ENCODE measurements around the gene UCK1.

UCK1 gene

DNA sequence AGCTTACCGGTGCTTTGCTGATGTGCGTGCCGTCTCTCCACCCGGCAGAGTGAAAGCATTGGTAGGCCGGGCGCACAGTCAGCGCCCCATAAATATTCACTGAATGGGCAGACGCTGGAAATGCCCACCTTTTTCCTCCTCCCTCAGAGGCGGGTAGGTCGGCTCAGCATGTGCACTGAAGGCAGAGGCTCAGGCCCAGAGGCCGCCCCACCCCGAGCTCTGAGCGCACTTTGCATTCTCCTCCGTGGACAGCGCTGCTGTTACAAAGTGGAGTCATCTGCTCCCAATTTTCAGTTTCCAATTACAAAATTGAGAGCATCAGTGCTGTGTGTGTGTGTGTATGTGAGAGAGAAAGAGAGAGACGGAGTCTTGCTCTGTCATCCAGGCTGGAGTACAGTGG lies 10.6 kb downstream of the UCK1 start:
- DNase-seq: no peak
- Histone ChIP-seq H3K9me3 (replicated peaks; ENCODE audit: insufficient read depth, low read length) (no peaks in the 10 kb centered on the region), H3F3A (ENCODE audit: insufficient read depth, low read length) (no peaks in the 10 kb centered on the region), H3K9me2 (replicated peaks; ENCODE audit: insufficient read depth, low read length) (no peaks in the 10 kb centered on the region), H3K79me2 (ENCODE audit: low read length) (no peaks in the 10 kb centered on the region), H3K4me1 (ENCODE audit: low read length) (no peaks in the 10 kb centered on the region), H3K27ac (ENCODE audit: low read length) (no peak overlapping the region), H4K20me1 (ENCODE audit: insufficient read depth, low read length) (no peaks in the 10 kb centered on the region), H3K9ac (ENCODE audit: low read length) (no peak overlapping the region), H3K27me3 (replicated peaks; ENCODE audit: insufficient read depth, low read length) (no peaks in the 10 kb centered on the region), H3K4me3 (ENCODE audit: low read length) (no peak overlapping the region), H3K4me2 (ENCODE audit: low read depth, low read length) (no peak overlapping the region), H3K36me3 (replicated peaks; ENCODE audit: insufficient read depth, low read length) (peaks cover 10% of the 10 kb centered on the region; the same call in 1 of the 2 replicates), H2AFZ (ENCODE audit: low read length) (no peak overlapping the region)
- TF ChIP-seq CTCF (IDR thresholded peaks at IDR 0.05; ENCODE audit: low read length) (no peak), EZH2 (optimal IDR thresholded peaks at IDR 0.05; ENCODE audit: low read depth, low read length) (no peak), EZH2phosphoT487 (IDR thresholded peaks at IDR 0.05; ENCODE audit: low read length) (no peak)

DNA sequence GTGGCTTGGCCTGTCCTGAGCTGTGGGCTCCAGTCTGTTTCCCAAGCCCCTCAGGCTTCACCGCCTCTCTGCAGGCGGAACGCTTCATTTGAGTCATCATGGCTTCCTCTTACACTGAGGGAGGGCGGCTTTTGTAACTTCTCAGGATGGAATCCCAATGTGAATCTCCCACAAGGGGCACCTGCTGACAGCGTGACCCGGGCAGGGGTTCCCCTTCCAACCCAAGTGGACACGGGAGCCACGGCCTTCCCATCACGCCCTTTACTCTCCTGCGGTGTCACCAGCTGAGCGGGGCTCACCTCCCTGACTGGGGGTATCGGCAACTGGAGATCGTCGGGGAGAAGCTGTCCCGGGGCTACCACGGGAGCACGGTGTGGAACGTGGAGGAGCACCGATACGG lies 12.5 kb downstream of the UCK1 start:
- Histone ChIP-seq H3K9ac (ENCODE audit: low read length) (no peak overlapping the region), H3K27me3 (replicated peaks; ENCODE audit: insufficient read depth, low read length) (no peaks in the 10 kb centered on the region), H3K4me1 (ENCODE audit: low read length) (no peaks in the 10 kb centered on the region), H3K79me2 (ENCODE audit: low read length) (no peaks in the 10 kb centered on the region), H4K20me1 (ENCODE audit: insufficient read depth, low read length) (no peaks in the 10 kb centered on the region), H3K4me2 (ENCODE audit: low read depth, low read length) (no peak overlapping the region), H3F3A (ENCODE audit: insufficient read depth, low read length) (no peaks in the 10 kb centered on the region), H3K36me3 (replicated peaks; ENCODE audit: insufficient read depth, low read length) (peaks cover 10% of the 10 kb centered on the region; the same call in 1 of the 2 replicates), H3K9me3 (replicated peaks; ENCODE audit: insufficient read depth, low read length) (no peaks in the 10 kb centered on the region), H2AFZ (ENCODE audit: low read length) (no peak overlapping the region), H3K4me3 (ENCODE audit: low read length) (no peak overlapping the region), H3K27ac (ENCODE audit: low read length) (no peak overlapping the region), H3K9me2 (replicated peaks; ENCODE audit: insufficient read depth, low read length) (no peaks in the 10 kb centered on the region)
- no peak for DNase-seq
- TF ChIP-seq EZH2 (optimal IDR thresholded peaks at IDR 0.05; ENCODE audit: low read depth, low read length) (no peak), CTCF (IDR thresholded peaks at IDR 0.05; ENCODE audit: low read length) (no peak)

GRCh38 chr9:131517761-131518190 lies 13.3 kb downstream of the UCK1 start:
- no peak for DNase-seq
- H4K20me1 ChIP-seq (ENCODE audit: insufficient read depth, low read length): no peaks in the 10 kb centered on the region
- no peak overlapping the region for H2AFZ ChIP-seq (ENCODE audit: low read length)
- no peaks in the 10 kb centered on the region for H3K79me2 ChIP-seq (ENCODE audit: low read length)
- H3K9ac ChIP-seq (ENCODE audit: low read length): no peak overlapping the region
- H3K27ac ChIP-seq (ENCODE audit: low read length): no peak overlapping the region
- no peak overlapping the region for H3K4me2 ChIP-seq (ENCODE audit: low read depth, low read length)
- TF ChIP-seq CTCF (IDR thresholded peaks at IDR 0.05; ENCODE audit: low read length): no peak
- no peak for TF ChIP-seq EZH2phosphoT487 (IDR thresholded peaks at IDR 0.05; ENCODE audit: low read length)
- TF ChIP-seq EZH2 (optimal IDR thresholded peaks at IDR 0.05; ENCODE audit: low read depth, low read length): no peak
- H3K9me3 ChIP-seq (replicated peaks; ENCODE audit: insufficient read depth, low read length): no peaks in the 10 kb centered on the region
- no peaks in the 10 kb centered on the region for H3K27me3 ChIP-seq (replicated peaks; ENCODE audit: insufficient read depth, low read length)
- no peaks in the 10 kb centered on the region for H3K9me2 ChIP-seq (replicated peaks; ENCODE audit: insufficient read depth, low read length)
- H3K4me3 ChIP-seq (ENCODE audit: low read length): no peak overlapping the region
- H3F3A ChIP-seq (ENCODE audit: insufficient read depth, low read length): no peaks in the 10 kb centered on the region
- H3K4me1 ChIP-seq (ENCODE audit: low read length): no peaks in the 10 kb centered on the region
- H3K36me3 ChIP-seq (replicated peaks; ENCODE audit: insufficient read depth, low read length): peaks cover 10% of the 10 kb centered on the region; the same call in 1 of the 2 replicates

Measured in MM.1S (cell line).